HepG2 (cell line): ENCODE measurements around the gene TBCD. TPM values are rescaled to one million over a fixed set of nuclear protein-coding genes. Genes with fewer than 3 reads are reported as not detected.

ENCODE experiments used
- ARID5B ChIP-seq: IDR thresholded peaks from 2 replicates; pipeline ENCODE4 v1.4.0; 2020; ENCODE audit warnings: mild to moderate bottlenecking, missing genetic modification reagents
- ATM ChIP-seq: fragments of 450-650 bp; IDR thresholded peaks from 2 replicates; pipeline ENCODE4 v1.7.1; 2017; ENCODE audit warnings: mild to moderate bottlenecking, borderline replicate concordance
- BORCS8-MEF2B ChIP-seq: sonication (generic); formaldehyde crosslinking; IDR thresholded peaks from 2 replicates; pipeline ENCODE4 v1.8.0; 2022; ENCODE audit warnings: mild to moderate bottlenecking, missing genetic modification reagents
- EEA1 ChIP-seq: sonication (generic); formaldehyde crosslinking; IDR thresholded peaks from 2 replicates; pipeline ENCODE4 v1.5.1; 2020; ENCODE audit warnings: mild to moderate bottlenecking, missing genetic modification reagents, borderline replicate concordance
- EZH2 ChIP-seq: conservative IDR thresholded peaks from 2 replicates; pipeline ENCODE4 v1.6.1; 2012; ENCODE audit warnings: mild to moderate bottlenecking, low read depth, low read length, moderate library complexity
- GZF1 ChIP-seq: sonication (generic); formaldehyde crosslinking; IDR thresholded peaks from 2 replicates; pipeline ENCODE4 v1.5.1; 2020; ENCODE audit warnings: mild to moderate bottlenecking, missing genetic modification reagents
- HMG20B ChIP-seq: conservative IDR thresholded peaks from 2 replicates; pipeline ENCODE4 v1.6.1; 2016; ENCODE audit warnings: missing genetic modification reagents, missing compliant biosample characterization
- HOXA3 ChIP-seq: sonication (generic); formaldehyde crosslinking; IDR thresholded peaks from 2 replicates; pipeline ENCODE4 v1.5.0; 2020; ENCODE audit warnings: missing genetic modification reagents
- ISL2 ChIP-seq: sonication (generic); formaldehyde crosslinking; IDR thresholded peaks from 2 replicates; pipeline ENCODE4 v1.5.0; 2020; ENCODE audit warnings: missing genetic modification reagents
- KAT2B ChIP-seq: fragments of 150-350 bp; IDR thresholded peaks from 2 replicates; pipeline ENCODE4 v1.6.1; 2014; ENCODE audit warnings: low read depth, low read length, borderline replicate concordance
- KLF11 ChIP-seq: IDR thresholded peaks from 2 replicates; pipeline ENCODE4 v1.6.1; 2016; ENCODE audit warnings: missing compliant biosample characterization
- MED1 ChIP-seq: sonication (generic); formaldehyde crosslinking; IDR thresholded peaks from 2 replicates; pipeline ENCODE4 v1.4.0; 2020; ENCODE audit warnings: missing genetic modification reagents
- NCOA2 ChIP-seq: sonication (generic); formaldehyde crosslinking; IDR thresholded peaks from 2 replicates; pipeline ENCODE4 v1.8.0; 2022; ENCODE audit warnings: inconsistent platforms
- RBAK ChIP-seq: sonication (generic); formaldehyde crosslinking; IDR thresholded peaks from 2 replicates; pipeline ENCODE4 v1.5.1; 2020; ENCODE audit warnings: mild to moderate bottlenecking, missing genetic modification reagents
- SP1 ChIP-seq, 2 experiments: fragments of 450-650 bp in 1 of 2; sonication (generic) in 1 of 2; formaldehyde crosslinking in 1 of 2; IDR thresholded peaks; 2 replicates each; pipeline versions ENCODE4 v1.4.0 to v1.6.1; 2016 to 2020; ENCODE audit warnings: missing genetic modification reagents in 1 of 2
- ZMYM2 ChIP-seq: sonication (generic); formaldehyde crosslinking; IDR thresholded peaks from 2 replicates; pipeline ENCODE4 v1.8.0; 2022; ENCODE audit warnings: mild to moderate bottlenecking, missing genetic modification reagents
- ZNF20 ChIP-seq: sonication (generic); formaldehyde crosslinking; IDR thresholded peaks from 2 replicates; pipeline ENCODE4 v1.4.0; 2020; ENCODE audit warnings: mild to moderate bottlenecking, moderate library complexity, missing genetic modification reagents
- ZNF24 ChIP-seq: fragments of 450-650 bp; IDR thresholded peaks from 2 replicates; pipeline ENCODE4 v1.6.1; 2017; ENCODE audit warnings: antibody characterized with exemption, mild to moderate bottlenecking
- ZNF331 ChIP-seq: sonication (generic); formaldehyde crosslinking; IDR thresholded peaks from 2 replicates; pipeline ENCODE4 v1.4.0; 2020; ENCODE audit warnings: missing genetic modification reagents
- ZNF501 ChIP-seq: sonication (generic); formaldehyde crosslinking; IDR thresholded peaks from 2 replicates; pipeline ENCODE4 v1.5.1; 2020; ENCODE audit warnings: mild to moderate bottlenecking, moderate library complexity, missing genetic modification reagents
- ZNF510 ChIP-seq: sonication (generic); formaldehyde crosslinking; IDR thresholded peaks from 2 replicates; pipeline ENCODE4 v1.4.0; 2020; ENCODE audit warnings: low read depth, mild to moderate bottlenecking, missing genetic modification reagents
- ZNF780A ChIP-seq: sonication (generic); formaldehyde crosslinking; IDR thresholded peaks from 2 replicates; pipeline ENCODE4 v1.8.0; 2022; ENCODE audit warnings: mild to moderate bottlenecking, missing genetic modification reagents, moderate library complexity
- ZNF883 ChIP-seq: sonication (generic); formaldehyde crosslinking; IDR thresholded peaks from 2 replicates; pipeline ENCODE4 v1.5.1; 2020; ENCODE audit warnings: mild to moderate bottlenecking, missing genetic modification reagents; ENCODE audit errors: not compliant biosample characterization
- polyA plus RNA-seq, 8 experiments: library from polyadenylated mRNA; depleted of rRNA in 3 of 8; stranded (reverse) in 7 of 8; unstranded in 1 of 8; fragments of >200 nt; fragmentation: Illumina TruSeq in 4 of 8; extraction: Trizol in 4 of 8; gene quantifications; 2 replicates each; pipeline versions ENCODE4 v1.2.1 to v1.2.3, GENCODE V29; 2011 to 2016; ENCODE audit warnings: low read depth in 4 of 8, missing spikeins in 1 of 8, mixed read lengths in 1 of 8; ENCODE audit not compliant: insufficient read depth in 1 of 8
- total RNA-seq, 5 experiments: library from RNA; depleted of rRNA; stranded (reverse); fragments of >200 nt; fragmentation: Illumina TruSeq; extraction: Trizol; gene quantifications; 2 replicates each; pipeline ENCODE4 v1.2.3, GENCODE V29; 2016; ENCODE audit warnings: low read depth in 1 of 5
- TF ChIP-seq, protein P1 (sequence below): sonication (generic); formaldehyde crosslinking; IDR thresholded peaks from 2 replicates; pipeline ENCODE4 v1.4.0; 2020; ENCODE audit warnings: missing genetic modification reagents
- TF ChIP-seq, protein P2 (sequence below), 2 experiments: fragments of 450-650 bp in 1 of 2; sonication (generic) in 1 of 2; formaldehyde crosslinking; IDR thresholded peaks; 2 replicates each; pipeline versions ENCODE4 v1.5.0 to v1.8.0; 2020 to 2022; ENCODE audit warnings: mild to moderate bottlenecking in 1 of 2, missing genetic modification reagents in 1 of 2

Gene TBCD
- total and polyA plus RNA-seq, 2 of the 13 experiments (the other 11 are each of a cell fraction or from before 2014, with no cell fraction given): 33.9 to 54.8 TPM

DNA sequence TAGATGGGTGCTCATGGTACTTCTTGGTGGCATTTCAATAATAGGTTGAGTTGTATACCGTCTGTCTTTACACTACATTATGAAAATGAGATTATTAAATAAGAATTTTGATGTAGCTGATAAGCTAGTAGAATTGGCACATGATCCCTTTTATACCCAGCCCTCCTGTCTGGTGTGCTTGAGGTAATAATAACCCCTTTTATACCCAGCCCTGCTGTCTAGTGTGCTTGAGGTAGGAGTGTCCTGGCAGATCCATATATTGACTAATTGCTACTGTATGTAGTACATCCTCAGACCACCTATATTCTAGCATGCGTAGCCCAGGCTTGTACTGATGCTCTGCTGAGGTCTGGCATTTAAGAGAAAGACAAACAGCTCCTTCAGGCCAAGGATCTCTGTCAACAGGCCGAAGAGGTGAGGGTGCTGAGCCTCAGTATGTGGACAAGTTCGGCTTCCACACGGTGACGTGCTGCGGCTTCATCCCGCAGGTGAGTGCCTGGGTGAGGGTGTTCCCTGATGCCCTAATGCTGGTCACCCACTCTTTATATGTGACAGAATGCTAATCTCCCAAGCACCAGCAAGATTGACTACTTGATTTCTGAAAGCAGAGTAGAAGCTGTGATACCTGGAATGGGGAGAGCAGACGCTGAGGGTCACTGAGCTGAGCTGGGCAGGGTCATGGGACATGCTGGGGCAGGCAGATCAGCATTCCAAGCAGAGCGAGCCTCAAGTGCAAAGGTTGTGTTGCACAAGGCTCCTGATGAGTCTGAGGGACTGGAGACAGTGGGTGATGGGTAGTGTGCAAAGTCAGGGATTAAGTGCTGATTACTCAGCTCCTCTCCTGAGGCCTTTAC is 10.7 kb upstream of the TBCD start (continued):
- peak; percentile 96 for TF ChIP-seq ARID5B (CRISPR knock-in tag)
- no peak for TF ChIP-seq EZH2
- TF ChIP-seq, protein P1, sequence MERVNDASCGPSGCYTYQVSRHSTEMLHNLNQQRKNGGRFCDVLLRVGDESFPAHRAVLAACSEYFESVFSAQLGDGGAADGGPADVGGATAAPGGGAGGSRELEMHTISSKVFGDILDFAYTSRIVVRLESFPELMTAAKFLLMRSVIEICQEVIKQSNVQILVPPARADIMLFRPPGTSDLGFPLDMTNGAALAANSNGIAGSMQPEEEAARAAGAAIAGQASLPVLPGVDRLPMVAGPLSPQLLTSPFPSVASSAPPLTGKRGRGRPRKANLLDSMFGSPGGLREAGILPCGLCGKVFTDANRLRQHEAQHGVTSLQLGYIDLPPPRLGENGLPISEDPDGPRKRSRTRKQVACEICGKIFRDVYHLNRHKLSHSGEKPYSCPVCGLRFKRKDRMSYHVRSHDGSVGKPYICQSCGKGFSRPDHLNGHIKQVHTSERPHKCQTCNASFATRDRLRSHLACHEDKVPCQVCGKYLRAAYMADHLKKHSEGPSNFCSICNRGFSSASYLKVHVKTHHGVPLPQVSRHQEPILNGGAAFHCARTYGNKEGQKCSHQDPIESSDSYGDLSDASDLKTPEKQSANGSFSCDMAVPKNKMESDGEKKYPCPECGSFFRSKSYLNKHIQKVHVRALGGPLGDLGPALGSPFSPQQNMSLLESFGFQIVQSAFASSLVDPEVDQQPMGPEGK (CRISPR knock-in tag): peak; percentile 93
- no peak for TF ChIP-seq ZNF24
- TF ChIP-seq KLF11 (CRISPR knock-in tag): no peak
- TF ChIP-seq ZNF883: peak; percentile 61
- no peak for TF ChIP-seq ZNF510 (CRISPR knock-in tag)
- TF ChIP-seq HMG20B: peak; percentile 58; the same call in 1 of the 2 replicates
- peak; percentile 70; the same call in 1 of the 2 replicates for TF ChIP-seq GZF1
- TF ChIP-seq BORCS8-MEF2B: peak; percentile 78
- TF ChIP-seq ZNF780A (CRISPR knock-in tag): peak; percentile 97
- TF ChIP-seq ISL2 (CRISPR knock-in tag): peak; percentile 80
- peak; percentile 46 for TF ChIP-seq ZNF501 (CRISPR knock-in tag)
- TF ChIP-seq, protein P2, sequence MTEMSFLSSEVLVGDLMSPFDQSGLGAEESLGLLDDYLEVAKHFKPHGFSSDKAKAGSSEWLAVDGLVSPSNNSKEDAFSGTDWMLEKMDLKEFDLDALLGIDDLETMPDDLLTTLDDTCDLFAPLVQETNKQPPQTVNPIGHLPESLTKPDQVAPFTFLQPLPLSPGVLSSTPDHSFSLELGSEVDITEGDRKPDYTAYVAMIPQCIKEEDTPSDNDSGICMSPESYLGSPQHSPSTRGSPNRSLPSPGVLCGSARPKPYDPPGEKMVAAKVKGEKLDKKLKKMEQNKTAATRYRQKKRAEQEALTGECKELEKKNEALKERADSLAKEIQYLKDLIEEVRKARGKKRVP (CRISPR knock-in tag; IDR thresholded peaks at IDR 0.05): peak in 1 of 2 experiments; percentile 68; a peak in 2 of 4 replicates
- TF ChIP-seq NCOA2 (CRISPR knock-in tag): peak; percentile 92
- no peak for TF ChIP-seq EEA1
- TF ChIP-seq ATM: no peak
- no peak for TF ChIP-seq KAT2B
- peak; percentile 97 for TF ChIP-seq HOXA3
- TF ChIP-seq ZNF331 (CRISPR knock-in tag): peak; percentile 98
- TF ChIP-seq SP1 (IDR thresholded peaks at IDR 0.05): no peak
- TF ChIP-seq SP1 (CRISPR knock-in tag; IDR thresholded peaks at IDR 0.05): no peak
- TF ChIP-seq MED1 (CRISPR knock-in tag): peak; percentile 94
- TF ChIP-seq ZNF20 (CRISPR knock-in tag): no peak
- peak; percentile 52; the same call in 1 of the 2 replicates for TF ChIP-seq RBAK (CRISPR knock-in tag)
- peak; percentile 90; the same call in 1 of the 2 replicates for TF ChIP-seq ZMYM2
